Measurements from ENCODE around the gene FNDC4.

FNDC4 gene

GRCh38 chr2:27522400-27522945 is 27.5 kb upstream of the FNDC4 start:
- no peak for DNase-seq (ENCODE audit: low spot score)
- in situ Hi-C loops (cut with MboI; ENCODE audit: low pct_unique_long_range_greater_than_20kb, low sequenced_read_pairs, unreplicated experiment): no loop called here
- TF ChIP-seq CTCF (IDR thresholded peaks at IDR 0.05; ENCODE audit: extremely low read depth, insufficient read depth, missing control alignments): no peak

GRCh38 chr2:27520316-27520715 is 25.3 kb upstream of the FNDC4 start:
- DNase-seq (ENCODE audit: low spot score): no peak
- in situ Hi-C loops (cut with MboI; ENCODE audit: low pct_unique_long_range_greater_than_20kb, low sequenced_read_pairs, unreplicated experiment): no loop called here
- no peak for TF ChIP-seq CTCF (IDR thresholded peaks at IDR 0.05; ENCODE audit: extremely low read depth, insufficient read depth, missing control alignments)

GRCh38 chr2:27518782-27519113 is 23.7 kb upstream of the FNDC4 start:
- no peak for DNase-seq (ENCODE audit: low spot score)
- no peak for TF ChIP-seq CTCF (IDR thresholded peaks at IDR 0.05; ENCODE audit: extremely low read depth, insufficient read depth, missing control alignments)
- in situ Hi-C loops (cut with MboI; ENCODE audit: low pct_unique_long_range_greater_than_20kb, low sequenced_read_pairs, unreplicated experiment): no loop called here

- in situ Hi-C loops (cut with MboI; ENCODE audit: low pct_unique_long_range_greater_than_20kb, low sequenced_read_pairs, unreplicated experiment): no loop called here
- no peak for TF ChIP-seq CTCF (IDR thresholded peaks at IDR 0.05; ENCODE audit: extremely low read depth, insufficient read depth, missing control alignments)
- no peak for DNase-seq (ENCODE audit: low spot score)
Observed at GRCh38 chr2:27518113-27518781, 23.2 kb upstream of the FNDC4 start.

GRCh38 chr2:27509326-27509725 is 14.3 kb upstream of the FNDC4 start:
- DNase-seq (ENCODE audit: low spot score): no peak
- in situ Hi-C loops (cut with MboI; ENCODE audit: low pct_unique_long_range_greater_than_20kb, low sequenced_read_pairs, unreplicated experiment): no loop called here

GRCh38 chr2:27507293-27507692 is 12.3 kb upstream of the FNDC4 start:
- TF ChIP-seq CTCF (IDR thresholded peaks at IDR 0.05; ENCODE audit: extremely low read depth, insufficient read depth, missing control alignments): no peak
- in situ Hi-C loops (cut with MboI; ENCODE audit: low pct_unique_long_range_greater_than_20kb, low sequenced_read_pairs, unreplicated experiment): no loop called here
- DNase-seq (ENCODE audit: low spot score): no peak

More at GRCh38 chr2:27509326-27509725, 14.3 kb upstream of the FNDC4 start:
- TF ChIP-seq CTCF (IDR thresholded peaks at IDR 0.05; ENCODE audit: extremely low read depth, insufficient read depth, missing control alignments): no peak

Measured in GM13977 (cell line).